ENCODE data around the gene SLC7A1. TPM values are rescaled to one million over a fixed set of nuclear protein-coding genes. Genes with fewer than 3 reads are reported as not detected.

The SLC7A1 gene
- total RNA-seq, 1 donor from 2014 or later = 43.2 TPM

GRCh38 chr13:29593605-29594297, 1.7 kb downstream of the SLC7A1 start:
- intact Hi-C loops (cut with DNase I) = no loop called here
- Histone ChIP-seq H3K27ac (peak overlapping the region; percentile 98), H3K4me1 (peaks cover 33% of the 10 kb centered on the region), H3K9me3 (no peaks in the 10 kb centered on the region), H3K4me3 (peak overlapping the region in 1 of 2 donors; percentile 81), H3K27me3 (no peaks in the 10 kb centered on the region), H3K36me3 (no peaks in the 10 kb centered on the region)
- TF ChIP-seq POLR2AphosphoS5 (IDR thresholded peaks at IDR 0.05; ENCODE audit: insufficient read depth in 1 of 2, low read depth in 1 of 2) (no peak), CTCF (IDR thresholded peaks at IDR 0.05) (no peak), POLR2A (IDR thresholded peaks at IDR 0.05) (no peak)
- DNase-seq (ENCODE audit: extremely low spot score in 2 of 2) = no peak

GRCh38 chr13:29591310-29591709, 4.2 kb downstream of the SLC7A1 start:
- peak in 1 of 2 donors; percentile 76 for DNase-seq (ENCODE audit: extremely low spot score in 2 of 2)
- peaks cover 31% of the 10 kb centered on the region for H3K4me1 ChIP-seq
- H3K4me3 ChIP-seq = no peak overlapping the region
- no peaks in the 10 kb centered on the region for H3K36me3 ChIP-seq
- intact Hi-C loops (cut with DNase I) = no loop called here
- H3K9me3 ChIP-seq = no peaks in the 10 kb centered on the region
- H3K27me3 ChIP-seq = no peaks in the 10 kb centered on the region
- peak overlapping the region; percentile 41 for H3K27ac ChIP-seq
- no peak for TF ChIP-seq POLR2A (IDR thresholded peaks at IDR 0.05)

GRCh38 chr13:29589967-29590366, 5.5 kb downstream of the SLC7A1 start:
- no peak for DNase-seq (ENCODE audit: extremely low spot score in 2 of 2)
- Histone ChIP-seq H3K9me3 (no peaks in the 10 kb centered on the region), H3K27ac (peak overlapping the region; percentile 53), H3K27me3 (no peaks in the 10 kb centered on the region), H3K4me1 (peaks cover 32% of the 10 kb centered on the region), H3K4me3 (no peak overlapping the region), H3K36me3 (no peaks in the 10 kb centered on the region)
- TF ChIP-seq POLR2AphosphoS5 (IDR thresholded peaks at IDR 0.05; ENCODE audit: insufficient read depth in 1 of 2, low read depth in 1 of 2) = no peak
- TF ChIP-seq CTCF (IDR thresholded peaks at IDR 0.05) = no peak
- TF ChIP-seq POLR2A (IDR thresholded peaks at IDR 0.05) = no peak
- intact Hi-C loops (cut with DNase I) = no loop called here

- no peaks in the 10 kb centered on the region for H3K36me3 ChIP-seq
- H3K27me3 ChIP-seq = no peaks in the 10 kb centered on the region
- TF ChIP-seq POLR2A (IDR thresholded peaks at IDR 0.05) (no peak), CTCF (IDR thresholded peaks at IDR 0.05) (no peak), POLR2AphosphoS5 (IDR thresholded peaks at IDR 0.05; ENCODE audit: insufficient read depth in 1 of 2, low read depth in 1 of 2) (no peak)
- no peak for DNase-seq (ENCODE audit: extremely low spot score in 2 of 2)
- intact Hi-C loops (cut with DNase I) = no loop called here
- H3K9me3 ChIP-seq = no peaks in the 10 kb centered on the region
- peaks cover 28% of the 10 kb centered on the region for H3K4me1 ChIP-seq
- H3K27ac ChIP-seq = peak overlapping the region; percentile 53
- no peak overlapping the region for H3K4me3 ChIP-seq
Observed at GRCh38 chr13:29589234-29589633, 6.3 kb downstream of the SLC7A1 start.

GRCh38 chr13:29587645-29588044, 7.8 kb downstream of the SLC7A1 start:
- no peak for DNase-seq (ENCODE audit: extremely low spot score in 2 of 2)
- H3K9me3 ChIP-seq = no peaks in the 10 kb centered on the region
- TF ChIP-seq POLR2A (IDR thresholded peaks at IDR 0.05) = no peak
- no peak for TF ChIP-seq CTCF (IDR thresholded peaks at IDR 0.05)
- TF ChIP-seq POLR2AphosphoS5 (IDR thresholded peaks at IDR 0.05; ENCODE audit: insufficient read depth in 1 of 2, low read depth in 1 of 2) = no peak
- intact Hi-C loops (cut with DNase I) = no loop called here
- no peaks in the 10 kb centered on the region for H3K36me3 ChIP-seq
- H3K27me3 ChIP-seq = no peaks in the 10 kb centered on the region
- peaks cover 22% of the 10 kb centered on the region for H3K4me1 ChIP-seq
- H3K27ac ChIP-seq = no peak overlapping the region
- no peak overlapping the region for H3K4me3 ChIP-seq

Measured in vagina (tissue), 2 donors.